Measurements from ENCODE around the gene TERC.

GRCh38 chr3:169772305-169772896 is 7.5 kb upstream of the TERC start:
- TF ChIP-seq, protein P1, sequence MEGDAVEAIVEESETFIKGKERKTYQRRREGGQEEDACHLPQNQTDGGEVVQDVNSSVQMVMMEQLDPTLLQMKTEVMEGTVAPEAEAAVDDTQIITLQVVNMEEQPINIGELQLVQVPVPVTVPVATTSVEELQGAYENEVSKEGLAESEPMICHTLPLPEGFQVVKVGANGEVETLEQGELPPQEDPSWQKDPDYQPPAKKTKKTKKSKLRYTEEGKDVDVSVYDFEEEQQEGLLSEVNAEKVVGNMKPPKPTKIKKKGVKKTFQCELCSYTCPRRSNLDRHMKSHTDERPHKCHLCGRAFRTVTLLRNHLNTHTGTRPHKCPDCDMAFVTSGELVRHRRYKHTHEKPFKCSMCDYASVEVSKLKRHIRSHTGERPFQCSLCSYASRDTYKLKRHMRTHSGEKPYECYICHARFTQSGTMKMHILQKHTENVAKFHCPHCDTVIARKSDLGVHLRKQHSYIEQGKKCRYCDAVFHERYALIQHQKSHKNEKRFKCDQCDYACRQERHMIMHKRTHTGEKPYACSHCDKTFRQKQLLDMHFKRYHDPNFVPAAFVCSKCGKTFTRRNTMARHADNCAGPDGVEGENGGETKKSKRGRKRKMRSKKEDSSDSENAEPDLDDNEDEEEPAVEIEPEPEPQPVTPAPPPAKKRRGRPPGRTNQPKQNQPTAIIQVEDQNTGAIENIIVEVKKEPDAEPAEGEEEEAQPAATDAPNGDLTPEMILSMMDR (IDR thresholded peaks at IDR 0.05; ENCODE audit: borderline replicate concordance, extremely low read depth, low read length, poor library complexity, severe bottlenecking), result no peak
- no peak for TF ChIP-seq EZH2 (IDR thresholded peaks at IDR 0.05; ENCODE audit: borderline replicate concordance, low read depth, low read length, severe bottlenecking)
